IPS DF 4.7 (cell line): ENCODE data around the gene ZNF530.

Source experiments
- DNase-seq: peaks from one replicate; pipeline ENCODE4 v3.0.0-alpha.2; 2013; ENCODE audit warnings: low spot score; ENCODE audit errors: extremely low read depth

The ZNF530 gene

DNA sequence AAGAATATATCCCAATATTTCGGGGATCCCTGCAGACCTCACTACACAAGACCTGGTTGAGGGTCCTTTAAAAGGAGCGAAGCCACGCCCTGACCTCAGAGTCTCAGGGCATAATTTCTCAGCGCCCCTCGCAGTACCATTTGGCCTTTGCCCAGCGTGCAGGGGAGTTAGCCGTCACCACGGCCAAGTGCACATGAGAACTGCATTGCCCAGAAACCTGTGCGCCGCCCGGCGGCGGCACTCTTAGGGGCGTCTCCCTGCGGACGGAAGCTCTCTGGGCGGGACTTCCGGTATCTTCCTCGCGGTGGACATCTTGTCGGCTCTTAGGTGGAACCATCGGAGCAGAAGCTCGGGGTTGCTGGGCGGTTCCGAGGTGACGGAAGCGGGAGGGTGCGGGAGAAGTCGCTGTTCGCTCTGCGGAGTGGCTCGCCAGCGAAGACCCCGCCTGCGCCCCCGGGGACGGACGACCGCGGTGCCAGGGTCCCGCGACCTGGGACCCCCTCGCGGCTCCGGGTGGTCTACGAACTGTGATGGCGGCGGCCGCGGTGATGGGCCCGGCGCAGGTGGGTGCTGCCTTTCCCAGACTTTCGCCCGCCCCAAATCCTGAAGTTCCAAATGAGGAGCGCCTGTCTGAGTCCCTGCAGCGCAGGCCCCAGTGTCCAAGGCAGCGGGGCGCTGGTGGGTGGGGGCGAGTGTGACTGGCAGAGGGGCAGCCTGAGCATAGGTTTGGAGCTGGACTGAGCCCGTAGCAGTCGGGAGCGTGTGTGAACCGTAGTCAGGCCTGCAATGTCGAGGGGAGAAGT, 14.5 kb downstream of the ZNF530 start, which contains the start of gene ZNF134:
TSS of gene ZNF134 (plus strand) at position 302 of the 803 bp plus-strand sequence. CDS start 5,227 bp downstream, outside the sequence.
- DNase-seq: peak; percentile 46

- no peak for DNase-seq
These were observed 15.7 kb downstream of the ZNF530 start for GRCh38 chr19:57615346-57615745.

DNA sequence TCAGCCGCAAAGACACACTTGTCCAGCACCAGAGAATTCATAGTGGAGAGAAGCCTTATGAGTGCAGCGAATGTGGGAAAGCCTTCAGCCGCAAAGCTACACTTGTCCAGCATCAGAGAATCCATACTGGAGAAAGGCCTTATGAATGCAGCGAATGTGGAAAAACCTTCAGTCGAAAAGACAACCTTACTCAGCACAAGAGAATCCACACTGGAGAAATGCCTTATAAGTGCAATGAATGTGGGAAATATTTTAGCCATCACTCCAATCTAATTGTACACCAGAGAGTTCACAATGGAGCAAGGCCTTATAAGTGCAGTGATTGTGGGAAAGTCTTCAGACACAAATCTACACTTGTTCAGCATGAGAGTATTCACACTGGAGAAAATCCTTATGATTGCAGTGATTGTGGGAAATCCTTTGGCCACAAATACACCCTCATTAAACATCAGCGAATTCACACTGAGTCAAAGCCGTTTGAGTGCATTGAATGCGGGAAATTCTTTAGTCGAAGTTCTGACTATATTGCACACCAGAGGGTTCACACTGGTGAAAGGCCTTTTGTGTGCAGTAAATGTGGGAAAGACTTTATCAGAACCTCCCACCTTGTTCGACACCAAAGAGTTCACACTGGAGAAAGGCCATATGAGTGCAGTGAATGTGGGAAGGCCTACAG, 21.1 kb downstream of the ZNF530 start:
- no peak for DNase-seq

- DNase-seq: no peak
These were observed 23.4 kb downstream of the ZNF530 start for GRCh38 chr19:57623091-57623490.

GRCh38 chr19:57632987-57633831, 33.5 kb downstream of the ZNF530 start, which contains the start of gene ZNF211:
Gene ZNF211, plus strand, starts transcription at chr19:57633168. Its CDS starts 179 bp downstream, at chr19:57633347.
- peak; percentile 86 for DNase-seq

DNA sequence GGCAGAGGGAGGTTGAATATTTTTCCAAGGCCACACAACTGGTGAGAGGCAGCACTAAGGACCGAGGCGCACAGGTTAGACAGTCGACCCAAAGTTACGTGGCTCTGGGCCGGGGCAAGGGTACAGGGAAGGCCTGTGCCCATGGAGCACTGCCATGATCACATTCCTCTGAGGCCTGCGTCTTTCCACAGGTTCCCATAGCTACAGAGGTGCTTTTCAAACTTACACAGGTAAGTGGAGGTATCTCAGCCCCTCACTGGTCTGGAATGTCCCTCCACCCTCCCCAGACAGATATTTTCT, 34.1 kb downstream of the ZNF530 start:
- DNase-seq: no peak

- DNase-seq: no peak
These were observed 37.7 kb downstream of the ZNF530 start for GRCh38 chr19:57637379-57637778.

DNA sequence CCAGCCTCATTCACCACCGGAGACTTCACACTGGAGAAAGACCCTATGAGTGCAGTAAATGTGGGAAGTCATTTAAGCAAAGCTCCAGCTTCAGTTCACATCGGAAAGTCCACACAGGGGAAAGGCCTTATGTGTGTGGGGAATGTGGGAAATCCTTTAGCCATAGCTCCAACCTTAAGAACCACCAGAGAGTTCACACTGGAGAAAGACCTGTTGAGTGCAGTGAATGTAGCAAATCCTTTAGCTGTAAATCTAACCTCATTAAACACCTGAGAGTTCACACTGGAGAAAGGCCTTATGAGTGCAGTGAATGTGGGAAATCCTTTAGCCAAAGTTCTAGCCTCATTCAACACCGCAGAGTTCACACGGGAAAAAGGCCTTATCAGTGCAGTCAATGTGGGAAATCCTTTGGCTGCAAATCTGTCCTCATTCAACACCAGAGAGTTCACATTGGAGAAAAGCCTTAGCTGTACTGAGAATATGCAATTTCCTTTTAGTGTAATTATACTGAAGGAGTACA, 42.1 kb downstream of the ZNF530 start:
- DNase-seq: no peak

GRCh38 chr19:57642396-57643046, 42.8 kb downstream of the ZNF530 start:
- no peak for DNase-seq

DNA sequence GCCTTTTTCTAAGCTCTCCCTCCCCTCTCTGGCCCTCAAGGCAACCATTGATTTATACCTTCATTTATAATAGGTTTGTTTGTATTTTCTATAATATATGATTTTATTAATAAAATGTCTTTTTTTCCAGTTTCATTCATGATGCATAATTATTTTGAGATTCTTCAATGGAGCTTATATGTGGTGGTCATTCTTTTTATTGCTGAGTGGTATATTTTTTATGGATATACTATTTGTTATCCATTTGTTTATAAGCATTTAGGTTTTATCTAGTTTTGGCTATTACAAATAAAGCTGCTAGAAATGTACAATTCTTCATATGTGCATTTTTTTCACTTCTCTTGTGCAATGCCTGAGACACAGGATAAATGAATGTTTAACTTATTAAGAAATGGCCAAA, 44.0 kb downstream of the ZNF530 start:
- no peak for DNase-seq

DNA sequence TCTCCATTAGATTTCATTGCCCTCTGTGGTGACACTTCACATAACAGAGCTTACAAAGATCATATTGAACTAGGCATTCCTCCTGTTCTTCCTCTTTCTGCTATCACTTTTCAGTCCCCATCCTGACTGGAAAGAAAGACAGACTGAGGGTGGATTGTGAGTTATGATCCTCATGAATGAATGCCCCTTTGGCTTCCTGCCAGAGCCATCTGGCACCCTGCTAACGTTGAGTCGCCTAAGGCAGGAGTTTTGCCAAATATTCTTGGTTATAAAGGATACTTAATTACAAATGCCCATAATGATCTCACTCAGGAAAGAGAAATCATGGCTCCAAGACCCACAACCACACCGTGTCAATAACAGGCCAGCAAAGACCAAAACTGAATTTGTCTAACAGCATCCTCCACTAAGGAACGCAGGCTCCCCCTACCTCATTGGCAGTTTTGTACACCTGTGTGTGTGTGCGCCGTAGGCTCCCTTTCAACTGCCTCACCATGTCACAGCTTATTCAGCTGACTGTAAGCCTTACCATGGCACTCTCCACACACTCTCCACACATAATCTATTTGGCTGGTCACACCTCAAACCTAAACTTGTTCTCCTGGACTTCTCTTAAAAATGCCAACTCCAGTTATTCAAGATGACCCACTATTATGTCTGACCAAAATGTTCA, 48.8 kb downstream of the ZNF530 start:
- no peak for DNase-seq

DNA sequence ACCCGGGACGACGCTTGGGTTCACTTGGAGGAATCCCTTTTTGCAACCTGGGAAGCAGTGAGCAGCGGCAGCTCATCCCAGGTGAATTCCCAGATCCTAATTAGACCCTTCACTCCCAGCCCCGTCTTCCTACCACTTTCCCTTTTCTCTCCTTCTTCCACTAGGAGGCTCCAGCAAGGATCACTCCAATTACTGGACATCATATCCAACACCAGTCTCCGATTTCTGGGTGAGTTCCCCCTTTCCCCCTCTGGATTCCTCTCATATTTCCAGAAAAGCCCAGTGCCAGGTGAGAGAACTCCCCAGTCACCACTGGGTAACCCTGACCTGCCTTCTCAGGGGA, 51.9 kb downstream of the ZNF530 start:
- no peak for DNase-seq

- DNase-seq: no peak
These were observed 54.0 kb downstream of the ZNF530 start for GRCh38 chr19:57653689-57654088.

- no peak for DNase-seq
These were observed 55.8 kb downstream of the ZNF530 start for GRCh38 chr19:57655443-57655842.

DNA sequence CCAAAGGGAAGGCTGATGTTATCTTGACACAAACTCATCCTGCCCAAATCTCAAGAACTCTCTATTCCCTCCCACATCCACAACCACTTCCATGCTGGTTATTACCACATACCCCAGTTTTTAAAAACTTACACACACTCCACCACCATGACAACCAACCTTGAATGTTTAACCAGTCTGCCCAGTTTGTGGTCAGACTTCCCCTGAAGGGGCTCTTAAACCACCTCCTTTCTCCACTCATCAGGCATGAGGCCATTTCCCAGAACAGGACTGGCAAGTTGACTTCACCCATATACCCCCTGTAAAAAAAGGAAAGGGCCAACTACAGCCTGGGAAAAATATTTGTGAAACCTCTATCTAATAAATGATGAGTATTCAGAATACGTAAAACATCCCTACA, 56.7 kb downstream of the ZNF530 start:
- DNase-seq: no peak
